Heart left ventricle (tissue), 16 donors: ENCODE data around the gene PARD3B. TPM values are rescaled to one million over a fixed set of nuclear protein-coding genes. Genes with fewer than 3 reads are reported as not detected.
A peak's percentile ranks its signal among the peaks of the same experiment; 100 is the strongest.

Experiments
- ATAC-seq, 4 donors: fragments of 200-7000 bp; cut with Tn5 transposase; one replicate each; pipeline ENCODE4 v1.9.1; 2020 to 2022; ENCODE audit warnings: moderate library complexity in 4 of 4, mild to moderate bottlenecking in 3 of 4, moderate number of reproducible peaks in 1 of 4
- DNase-seq, 5 donors: peaks; one replicate each; pipeline ENCODE4 v3.0.0-alpha.2; 2020
- H3K27ac ChIP-seq, 12 donors: fragments of 200-600 bp; sonication (generic) in 4 of 12; one replicate each; pipeline versions ENCODE4 v1.5.0 to v1.8.0; 2016 to 2022; ENCODE audit warnings: mild to moderate bottlenecking in 2 of 12
- H3K27me3 ChIP-seq, 9 donors: fragments of 200-600 bp; sonication (generic) in 2 of 9; one replicate each; pipeline versions ENCODE4 v1.5.1 to v1.8.0; 2016 to 2022; ENCODE audit warnings: mild to moderate bottlenecking in 3 of 9
- H3K36me3 ChIP-seq, 9 donors: fragments of 200-600 bp; sonication (generic) in 2 of 9; one replicate each; pipeline versions ENCODE4 v1.5.0 to v1.8.0; 2018 to 2022; ENCODE audit warnings: mild to moderate bottlenecking in 2 of 9
- H3K4me1 ChIP-seq, 12 donors: fragments of 200-600 bp; sonication (generic) in 4 of 12; one replicate each; pipeline versions ENCODE4 v1.5.0 to v1.8.0; 2016 to 2022; ENCODE audit warnings: mild to moderate bottlenecking in 3 of 12
- H3K4me3 ChIP-seq, 12 donors: fragments of 200-600 bp; sonication (generic) in 4 of 12; one replicate each; pipeline versions ENCODE4 v1.5.0 to v1.8.0; 2017 to 2022; ENCODE audit warnings: mild to moderate bottlenecking in 9 of 12, moderate library complexity in 4 of 12
- H3K9me3 ChIP-seq, 12 donors: fragments of 200-600 bp; sonication (generic) in 4 of 12; one replicate each; pipeline versions ENCODE4 v1.5.0 to v1.8.0; 2016 to 2022; ENCODE audit warnings: mild to moderate bottlenecking in 1 of 12
- CTCF ChIP-seq, 12 donors: fragments of 200-600 bp; sonication (generic) in 4 of 12; IDR thresholded peaks; one replicate each; pipeline versions ENCODE4 v1.5.0 to v1.8.0; 2018 to 2022; ENCODE audit warnings: antibody characterized with exemption in 12 of 12, mild to moderate bottlenecking in 5 of 12
- POLR2A ChIP-seq, 2 donors: fragments of 450-650 bp; IDR thresholded peaks; one replicate each; pipeline ENCODE4 v1.6.1; 2017; ENCODE audit warnings: antibody characterized with exemption in 2 of 2, mild to moderate bottlenecking in 2 of 2, moderate library complexity in 2 of 2
- WGBS, 4 donors: extraction: QIAGEN DNeasy Blood & Tissue Kit in 2 of 4; methylation state at CpG; one replicate each; pipeline versions ENCODE4 v1.1.5 to v1.1.7; 2013 to 2018; 5-methylcytosine and 5-hydroxymethylcytosine counted together
- intact Hi-C, 10 donors: fragments of 100-400 bp; cut with DNase I; formaldehyde crosslinking; loops; one replicate each; pipeline versions ENCODE4 v1.11.1 to v1.14.2; 2022
- polyA plus RNA-seq, 2 donors: library from polyadenylated mRNA; stranded (reverse); fragments of 200-250 nt; gene quantifications; one replicate each; pipeline ENCODE4 v1.2.3, GENCODE V29; 2013
- total RNA-seq, 9 donors: library from RNA; depleted of rRNA in 2 of 9; stranded (reverse); fragments of >200 nt in 2 of 9; fragmentation: NEBNext Ultra II Directional in 3 of 9; extraction: Animal tissue kit (Norgen Biotek cat#: 25700) in 3 of 9; gene quantifications; one replicate each; pipeline versions ENCODE4 v1.1.0 to v1.2.4, GENCODE V29; 2016 to 2023
- donor health status: ischemic (EF 13 %, LVEDD 7.1; RV severe dilation, severe dysfunction).
- donor health status: healthy with polysubstance abuse.
- donor health status: DM: no; HTN: yes; CAD: no.
- donor health status: DM: no; HTN: no; CAD: no.
- donor health status: ischemic (EF 25% LVEDD 6.9; RV normal size, moderate dysfunction).
- donor health status: ischemic (EF 25% LVEDD 5.7; RV mildly dilated, moderate dysfunction).
- donor health status: healthy.
- donor health status: DM: yes; HTN: yes; CAD: no.
- donor health status: ischemic (EF 35%, LVEDD 5.7; RV mildly dilated, moderate dysfunction).
- donor health status: nonischemic (EF 11% LVEDD 7.7; RV severe dilation, severe dysfunction).
- donor health status: DM: yes; HTN: yes; CAD: no.
- donor health status: PGD.
- donor health status: ischemic (EF 29% LVEDD 5.4; RV normal size, mild dysfunction).
- donor health status: nonischemic (EF 23%, LVEDD 6.1; RV moderate dilation, normal function).

The PARD3B gene
- total and polyA plus RNA-seq, 11 donors = 0.71 to 15.1 (median 6.2) TPM

- WGBS, 4 donors = 74 to 81% (median 79%) methylated on average over 9 of the region's 9 CpGs
- no peaks in the 10 kb centered on the region for H3K36me3 ChIP-seq
- no peak for TF ChIP-seq CTCF (IDR thresholded peaks at IDR 0.05)
- no peak for TF ChIP-seq POLR2A (IDR thresholded peaks at IDR 0.05)
- intact Hi-C loops = no loop called here
- H3K9me3 ChIP-seq = no peaks in the 10 kb centered on the region
- H3K4me3 ChIP-seq = no peak overlapping the region
- DNase-seq (peak in 4 of 5 donors; percentile 59 to 77 (median 64)), ATAC-seq (peak in 3 of 4 donors; percentile 81 to 86 (median 83))
- H3K27ac ChIP-seq = no peak overlapping the region
- H3K4me1 ChIP-seq = peaks cover 0 to 8% (median 0%) of the 10 kb centered on the region in 12 donors
- no peaks in the 10 kb centered on the region for H3K27me3 ChIP-seq
These were observed 643.2 kb downstream of the PARD3B start for GRCh38 chr2:205188239-205189138.

GRCh38 chr2:205189301-205189700 is 644.0 kb downstream of the PARD3B start:
- WGBS, 4 donors = 57 to 70% (median 59%) methylated on average over 7 of the region's 7 CpGs
- no peaks in the 10 kb centered on the region for H3K9me3 ChIP-seq
- no peaks in the 10 kb centered on the region for H3K36me3 ChIP-seq
- ATAC-seq = no peak
- TF ChIP-seq POLR2A (IDR thresholded peaks at IDR 0.05) = no peak
- no peak for TF ChIP-seq CTCF (IDR thresholded peaks at IDR 0.05)
- H3K4me1 ChIP-seq = peaks cover 0 to 8% (median 0%) of the 10 kb centered on the region in 12 donors
- no peak overlapping the region for H3K27ac ChIP-seq
- no peaks in the 10 kb centered on the region for H3K27me3 ChIP-seq
- no peak overlapping the region for H3K4me3 ChIP-seq
- DNase-seq = no peak
- intact Hi-C loops = no loop called here

- ATAC-seq (no peak), DNase-seq (no peak)
- TF ChIP-seq POLR2A (IDR thresholded peaks at IDR 0.05) (no peak), CTCF (IDR thresholded peaks at IDR 0.05) (no peak)
- no peak overlapping the region for H3K27ac ChIP-seq
- H3K4me1 ChIP-seq = peaks cover 0 to 8% (median 0%) of the 10 kb centered on the region in 12 donors
- H3K27me3 ChIP-seq = no peaks in the 10 kb centered on the region
- H3K36me3 ChIP-seq = no peaks in the 10 kb centered on the region
- H3K9me3 ChIP-seq = no peaks in the 10 kb centered on the region
- 87 to 95% (median 92%) methylated on average over 2 of the region's 2 CpGs for WGBS, 4 donors
- intact Hi-C loops = no loop called here
- H3K4me3 ChIP-seq = no peak overlapping the region
These were observed 645.3 kb downstream of the PARD3B start for GRCh38 chr2:205190528-205190927.

GRCh38 chr2:205193125-205193835 is 648.0 kb downstream of the PARD3B start:
- H3K9me3 ChIP-seq = no peaks in the 10 kb centered on the region
- no peak overlapping the region for H3K27ac ChIP-seq
- DNase-seq (no peak), ATAC-seq (no peak)
- no peaks in the 10 kb centered on the region for H3K27me3 ChIP-seq
- H3K36me3 ChIP-seq = no peaks in the 10 kb centered on the region
- intact Hi-C loops = no loop called here
- peaks cover 0 to 16% (median 0%) of the 10 kb centered on the region in 12 donors for H3K4me1 ChIP-seq
- WGBS, 4 donors = 72 to 81% (median 76%) methylated on average over 5 of the region's 5 CpGs
- no peak overlapping the region for H3K4me3 ChIP-seq
- no peak for TF ChIP-seq POLR2A (IDR thresholded peaks at IDR 0.05)
- no peak for TF ChIP-seq CTCF (IDR thresholded peaks at IDR 0.05)
